ENCODE data around the gene POGLUT3.

The POGLUT3 gene

GRCh38 chr11:108498046-108498815 is at the start of gene POGLUT3:
Gene POGLUT3 (minus strand): TSS chr11:108498384. CDS start chr11:108498366, 18 bp downstream.
- no peak for TF ChIP-seq CTCF (IDR thresholded peaks at IDR 0.05)
- H3K4me3 ChIP-seq (ENCODE audit: low read depth in 1 of 2, low read length in 1 of 2), result peak within 1 kb of the TSS; percentile 64 to 69
- peaks cover 11% of the 10 kb centered on the region in 2 experiments for H3K4me1 ChIP-seq (ENCODE audit: control insufficient read depth in 1 of 2, insufficient read depth in 1 of 2, low read depth in 1 of 2, low read length in 1 of 2)
- peak within 1 kb of the TSS; percentile 52 for H3K27ac ChIP-seq
- H3K36me3 ChIP-seq, result no peaks in the 10 kb centered on the region
- H3K9me3 ChIP-seq, result no peaks in the 10 kb centered on the region
- H3K27me3 ChIP-seq, result peaks cover 3% of the 10 kb centered on the region

- no peak for TF ChIP-seq CTCF (IDR thresholded peaks at IDR 0.05)
- no peak overlapping the region for H3K4me3 ChIP-seq (ENCODE audit: low read depth in 1 of 2, low read length in 1 of 2)
- H3K4me1 ChIP-seq (ENCODE audit: control insufficient read depth in 1 of 2, insufficient read depth in 1 of 2, low read depth in 1 of 2, low read length in 1 of 2), result no peaks in the 10 kb centered on the region
- H3K9me3 ChIP-seq, result no peaks in the 10 kb centered on the region
- H3K36me3 ChIP-seq, result no peaks in the 10 kb centered on the region
- H3K27me3 ChIP-seq, result no peaks in the 10 kb centered on the region
- no peak overlapping the region for H3K27ac ChIP-seq
Measured at GRCh38 chr11:108545909-108546501, 47.8 kb upstream of the POGLUT3 start.

GRCh38 chr11:108543316-108543964 is 45.3 kb upstream of the POGLUT3 start:
- no peaks in the 10 kb centered on the region for H3K27me3 ChIP-seq
- no peak overlapping the region for H3K4me3 ChIP-seq (ENCODE audit: low read depth in 1 of 2, low read length in 1 of 2)
- no peak for TF ChIP-seq CTCF (IDR thresholded peaks at IDR 0.05)
- H3K27ac ChIP-seq, result no peak overlapping the region
- H3K36me3 ChIP-seq, result no peaks in the 10 kb centered on the region
- H3K9me3 ChIP-seq, result no peaks in the 10 kb centered on the region
- H3K4me1 ChIP-seq (ENCODE audit: control insufficient read depth in 1 of 2, insufficient read depth in 1 of 2, low read depth in 1 of 2, low read length in 1 of 2), result no peaks in the 10 kb centered on the region

GRCh38 chr11:108541531-108541930 is 43.3 kb upstream of the POGLUT3 start:
- no peak for TF ChIP-seq CTCF (IDR thresholded peaks at IDR 0.05)
- no peaks in the 10 kb centered on the region for H3K27me3 ChIP-seq
- H3K27ac ChIP-seq, result no peak overlapping the region
- no peak overlapping the region for H3K4me3 ChIP-seq (ENCODE audit: low read depth in 1 of 2, low read length in 1 of 2)
- no peaks in the 10 kb centered on the region for H3K4me1 ChIP-seq (ENCODE audit: control insufficient read depth in 1 of 2, insufficient read depth in 1 of 2, low read depth in 1 of 2, low read length in 1 of 2)
- no peaks in the 10 kb centered on the region for H3K36me3 ChIP-seq
- H3K9me3 ChIP-seq, result no peaks in the 10 kb centered on the region

- Histone ChIP-seq H3K9me3 (no peaks in the 10 kb centered on the region), H3K27me3 (no peaks in the 10 kb centered on the region), H3K27ac (no peak overlapping the region), H3K36me3 (no peaks in the 10 kb centered on the region), H3K4me1 (ENCODE audit: control insufficient read depth in 1 of 2, insufficient read depth in 1 of 2, low read depth in 1 of 2, low read length in 1 of 2) (no peaks in the 10 kb centered on the region), H3K4me3 (ENCODE audit: low read depth in 1 of 2, low read length in 1 of 2) (no peak overlapping the region)
- no peak for TF ChIP-seq CTCF (IDR thresholded peaks at IDR 0.05)
Measured at GRCh38 chr11:108538502-108538901, 40.3 kb upstream of the POGLUT3 start.

All from neutrophil (primary cell).